Omental fat pad (tissue), 4 donors: ENCODE data around the gene ORC5. TPM values are rescaled to one million over a fixed set of nuclear protein-coding genes. Genes with fewer than 3 reads are reported as not detected.

Experiments
- ATAC-seq: fragments of 150-250 bp; one replicate; pipeline ENCODE4 v1.9.1; 2016; ENCODE audit warnings: mild to moderate bottlenecking, moderate library complexity; ENCODE audit not compliant: low FRiP score
- DNase-seq: peaks from one replicate; pipeline ENCODE4 v3.0.0-alpha.2; 2019; ENCODE audit warnings: low spot score
- CTCF ChIP-seq, 3 donors: fragments of 450-650 bp; IDR thresholded peaks; one replicate each; pipeline ENCODE4 v1.5.1; 2016 to 2017; ENCODE audit warnings: antibody characterized with exemption in 3 of 3, mild to moderate bottlenecking in 3 of 3, moderate library complexity in 2 of 3
- total RNA-seq, 4 donors: library from RNA; depleted of rRNA; stranded (reverse); fragments of >200 nt; gene quantifications; one replicate each; pipeline ENCODE4 v1.1.0, GENCODE V29; 2016

ORC5 gene
- total RNA-seq, 4 donors from 2014 or later = 9.4 to 19.9 (median 13.1) TPM

- no peak for DNase-seq
- no peak for TF ChIP-seq CTCF (IDR thresholded peaks at IDR 0.05)
- no peak for ATAC-seq
Observed at GRCh38 chr7:104135760-104136558, 71.9 kb downstream of the ORC5 start.

- DNase-seq (no peak), ATAC-seq (no peak)
- TF ChIP-seq CTCF (IDR thresholded peaks at IDR 0.05) = no peak
Observed at GRCh38 chr7:104133238-104133637, 74.6 kb downstream of the ORC5 start.

GRCh38 chr7:104130726-104131125, 77.1 kb downstream of the ORC5 start:
- DNase-seq (no peak), ATAC-seq (no peak)
- no peak for TF ChIP-seq CTCF (IDR thresholded peaks at IDR 0.05)

- DNase-seq (no peak), ATAC-seq (no peak)
- TF ChIP-seq CTCF (IDR thresholded peaks at IDR 0.05) = no peak
Observed at GRCh38 chr7:104127204-104127603, 80.6 kb downstream of the ORC5 start.

- ATAC-seq (no peak), DNase-seq (no peak)
- no peak for TF ChIP-seq CTCF (IDR thresholded peaks at IDR 0.05)
Observed at GRCh38 chr7:104126411-104126841, 81.4 kb downstream of the ORC5 start.

- TF ChIP-seq CTCF (IDR thresholded peaks at IDR 0.05) = no peak
Observed at GRCh38 chr7:104124893-104125477, 82.8 kb downstream of the ORC5 start.

GRCh38 chr7:104124469-104124868, 83.3 kb downstream of the ORC5 start:
- TF ChIP-seq CTCF (IDR thresholded peaks at IDR 0.05) = no peak
- ATAC-seq (no peak), DNase-seq (no peak)

More at GRCh38 chr7:104124893-104125477, 82.8 kb downstream of the ORC5 start:
- no peak for ATAC-seq
- no peak for DNase-seq
